ENCODE measurements around the gene SLC2A9. TPM values are rescaled to one million over a fixed set of nuclear protein-coding genes. Genes with fewer than 3 reads are reported as not detected.

Gene SLC2A9
- total RNA-seq, 2 experiments from 2014 or later: not detected

- H3K36me3 ChIP-seq (ENCODE audit: insufficient read depth, low read length): no peaks in the 10 kb centered on the region
- no peak for DNase-seq (ENCODE audit: low spot score)
- no peaks in the 10 kb centered on the region for H3K4me1 ChIP-seq (ENCODE audit: insufficient read depth, low read length, poor library complexity, severe bottlenecking)
- no peaks in the 10 kb centered on the region for H3K9me2 ChIP-seq (ENCODE audit: insufficient read depth, low read length)
- no peaks in the 10 kb centered on the region for H4K20me1 ChIP-seq (ENCODE audit: insufficient read depth, low read length)
- no peak overlapping the region for H2AFZ ChIP-seq (ENCODE audit: low read length)
- no peaks in the 10 kb centered on the region for H3K9me3 ChIP-seq (ENCODE audit: low read length)
- ChIA-PET CTCF (ENCODE audit: unreplicated experiment) (no interaction called here), POLR2A (no interaction called here)
- no TSS peak for BruUV-seq (replicated peaks)
- intact Hi-C loops (cut with micrococcal nuclease; ENCODE audit: unreplicated experiment): no loop called here
- H3K27ac ChIP-seq (ENCODE audit: low read depth, low read length, poor library complexity, severe bottlenecking): no peak overlapping the region
- no peaks in the 10 kb centered on the region for H3K79me2 ChIP-seq (ENCODE audit: insufficient read depth, low read depth, low read length)
- no peak overlapping the region for H3K4me2 ChIP-seq (ENCODE audit: low read length)
- no peak overlapping the region for H3K4me3 ChIP-seq (ENCODE audit: low read depth, low read length, poor library complexity, severe bottlenecking)
- no peak for TF ChIP-seq CTCF (conservative IDR thresholded peaks at IDR 0.05; ENCODE audit: low read length)
- no peak for TF ChIP-seq EZH2phosphoT487 (IDR thresholded peaks at IDR 0.05; ENCODE audit: borderline replicate concordance, low read depth, low read length)
Observed at GRCh38 chr4:9891056-9891455, 130.2 kb downstream of the SLC2A9 start.

- TF ChIP-seq CTCF (conservative IDR thresholded peaks at IDR 0.05; ENCODE audit: low read length) (no peak), EZH2phosphoT487 (IDR thresholded peaks at IDR 0.05; ENCODE audit: borderline replicate concordance, low read depth, low read length) (no peak)
- no peak for DNase-seq (ENCODE audit: low spot score)
- Histone ChIP-seq H3K36me3 (ENCODE audit: insufficient read depth, low read length) (no peaks in the 10 kb centered on the region), H4K20me1 (ENCODE audit: insufficient read depth, low read length) (no peaks in the 10 kb centered on the region), H3K9me2 (ENCODE audit: insufficient read depth, low read length) (no peaks in the 10 kb centered on the region), H3K27ac (ENCODE audit: low read depth, low read length, poor library complexity, severe bottlenecking) (no peak overlapping the region), H3K4me1 (ENCODE audit: insufficient read depth, low read length, poor library complexity, severe bottlenecking) (no peaks in the 10 kb centered on the region), H3K4me2 (ENCODE audit: low read length) (no peak overlapping the region), H3K4me3 (ENCODE audit: low read depth, low read length, poor library complexity, severe bottlenecking) (no peak overlapping the region), H3K79me2 (ENCODE audit: insufficient read depth, low read depth, low read length) (no peaks in the 10 kb centered on the region), H3K9me3 (ENCODE audit: low read length) (no peaks in the 10 kb centered on the region), H2AFZ (ENCODE audit: low read length) (no peak overlapping the region)
- BruUV-seq (replicated peaks): no TSS peak
- ChIA-PET CTCF (ENCODE audit: unreplicated experiment) (no interaction called here), POLR2A (interaction anchor here (0.9 kb wide), 1 partner anchor 9 kb away, joined by 3 read pairs; no protein-coding TSS in a partner anchor)
- intact Hi-C loops (cut with micrococcal nuclease; ENCODE audit: unreplicated experiment): no loop called here
Observed at GRCh38 chr4:9889306-9889705, 132.0 kb downstream of the SLC2A9 start.

GRCh38 chr4:9885958-9886357, 135.3 kb downstream of the SLC2A9 start:
- Histone ChIP-seq H3K79me2 (ENCODE audit: insufficient read depth, low read depth, low read length) (no peaks in the 10 kb centered on the region), H3K4me1 (ENCODE audit: insufficient read depth, low read length, poor library complexity, severe bottlenecking) (no peaks in the 10 kb centered on the region), H3K9me2 (ENCODE audit: insufficient read depth, low read length) (no peaks in the 10 kb centered on the region), H3K36me3 (ENCODE audit: insufficient read depth, low read length) (no peaks in the 10 kb centered on the region), H4K20me1 (ENCODE audit: insufficient read depth, low read length) (no peaks in the 10 kb centered on the region), H3K27ac (ENCODE audit: low read depth, low read length, poor library complexity, severe bottlenecking) (no peak overlapping the region), H2AFZ (ENCODE audit: low read length) (no peak overlapping the region), H3K4me3 (ENCODE audit: low read depth, low read length, poor library complexity, severe bottlenecking) (no peak overlapping the region), H3K4me2 (ENCODE audit: low read length) (no peak overlapping the region), H3K9me3 (ENCODE audit: low read length) (no peaks in the 10 kb centered on the region)
- intact Hi-C loops (cut with micrococcal nuclease; ENCODE audit: unreplicated experiment): no loop called here
- DNase-seq (ENCODE audit: low spot score): no peak
- POLR2A ChIA-PET: no interaction called here
- no TSS peak for BruUV-seq (replicated peaks)
- CTCF ChIA-PET (ENCODE audit: unreplicated experiment): no interaction called here
- TF ChIP-seq EZH2phosphoT487 (IDR thresholded peaks at IDR 0.05; ENCODE audit: borderline replicate concordance, low read depth, low read length): no peak
- no peak for TF ChIP-seq CTCF (conservative IDR thresholded peaks at IDR 0.05; ENCODE audit: low read length)

All from OCI-LY7 (cell line).